ENCODE measurements around the gene KIZ.

The KIZ gene

GRCh38 chr20:21184819-21185218, 58.9 kb downstream of the KIZ start:
- TF ChIP-seq Cebpa-rat (IDR thresholded peaks at IDR 0.05), result no peak
- Histone ChIP-seq H3K27me3 (no peaks in the 10 kb centered on the region), H3K9me3 (no peaks in the 10 kb centered on the region), H3K4me2 (no peak overlapping the region), H3K36me3 (no peaks in the 10 kb centered on the region), H3K27ac (no peak overlapping the region), H3K9ac (no peak overlapping the region), H4K20me1 (no peaks in the 10 kb centered on the region), H3K4me3 (no peak overlapping the region), H3K4me1 (peaks cover 9% of the 10 kb centered on the region)

GRCh38 chr20:21185849-21186248, 60.0 kb downstream of the KIZ start:
- Histone ChIP-seq H3K9ac (no peak overlapping the region), H3K4me2 (no peak overlapping the region), H3K27ac (no peak overlapping the region), H4K20me1 (no peaks in the 10 kb centered on the region), H3K4me3 (no peak overlapping the region), H3K36me3 (no peaks in the 10 kb centered on the region), H3K4me1 (peaks cover 9% of the 10 kb centered on the region), H3K9me3 (no peaks in the 10 kb centered on the region), H3K27me3 (no peaks in the 10 kb centered on the region)
- no peak for TF ChIP-seq Cebpa-rat (IDR thresholded peaks at IDR 0.05)

GRCh38 chr20:21189761-21190523, 64.1 kb downstream of the KIZ start:
- no peaks in the 10 kb centered on the region for H3K4me1 ChIP-seq
- H3K27me3 ChIP-seq, result no peaks in the 10 kb centered on the region
- no peaks in the 10 kb centered on the region for H3K9me3 ChIP-seq
- no peak overlapping the region for H3K9ac ChIP-seq
- H3K4me3 ChIP-seq, result no peak overlapping the region
- H4K20me1 ChIP-seq, result no peaks in the 10 kb centered on the region
- H3K4me2 ChIP-seq, result no peak overlapping the region
- H3K36me3 ChIP-seq, result no peaks in the 10 kb centered on the region
- no peak overlapping the region for H3K27ac ChIP-seq
- TF ChIP-seq Cebpa-rat (IDR thresholded peaks at IDR 0.05), result no peak

- no peak overlapping the region for H3K4me2 ChIP-seq
- no peak overlapping the region for H3K27ac ChIP-seq
These were observed 65.0 kb downstream of the KIZ start for GRCh38 chr20:21190869-21191268.

GRCh38 chr20:21191839-21192238, 66.0 kb downstream of the KIZ start:
- H3K4me3 ChIP-seq, result no peak overlapping the region
- H3K27ac ChIP-seq, result no peak overlapping the region

More at GRCh38 chr20:21190869-21191268, 65.0 kb downstream of the KIZ start:
- TF ChIP-seq Cebpa-rat (IDR thresholded peaks at IDR 0.05), result no peak
- no peaks in the 10 kb centered on the region for H3K9me3 ChIP-seq
- no peak overlapping the region for H3K4me3 ChIP-seq
- no peak overlapping the region for H3K9ac ChIP-seq
- H4K20me1 ChIP-seq, result no peaks in the 10 kb centered on the region
- no peaks in the 10 kb centered on the region for H3K27me3 ChIP-seq
- H3K36me3 ChIP-seq, result no peaks in the 10 kb centered on the region
- no peaks in the 10 kb centered on the region for H3K4me1 ChIP-seq

GRCh38 chr20:21202259-21202658, 76.4 kb downstream of the KIZ start:
- TF ChIP-seq Cebpa-rat (IDR thresholded peaks at IDR 0.05), result no peak
- Histone ChIP-seq H3K27ac (no peak overlapping the region), H3K27me3 (no peaks in the 10 kb centered on the region), H3K9ac (no peak overlapping the region), H3K4me3 (no peak overlapping the region), H4K20me1 (no peaks in the 10 kb centered on the region), H3K4me2 (no peak overlapping the region), H3K9me3 (no peaks in the 10 kb centered on the region), H3K4me1 (no peaks in the 10 kb centered on the region), H3K36me3 (peaks cover 6% of the 10 kb centered on the region; the same call in 1 of the 2 replicates)

More at GRCh38 chr20:21191839-21192238, 66.0 kb downstream of the KIZ start:
- Histone ChIP-seq H3K27me3 (no peaks in the 10 kb centered on the region), H4K20me1 (no peaks in the 10 kb centered on the region), H3K9ac (no peak overlapping the region), H3K4me2 (no peak overlapping the region), H3K9me3 (no peaks in the 10 kb centered on the region), H3K36me3 (no peaks in the 10 kb centered on the region), H3K4me1 (no peaks in the 10 kb centered on the region)
- TF ChIP-seq Cebpa-rat (IDR thresholded peaks at IDR 0.05), result no peak

- Histone ChIP-seq H3K9ac (no peak overlapping the region), H3K4me1 (no peaks in the 10 kb centered on the region), H4K20me1 (no peaks in the 10 kb centered on the region), H3K4me2 (no peak overlapping the region), H3K27ac (no peak overlapping the region), H3K27me3 (no peaks in the 10 kb centered on the region), H3K9me3 (no peaks in the 10 kb centered on the region), H3K4me3 (no peak overlapping the region), H3K36me3 (peaks cover 6% of the 10 kb centered on the region; the same call in 1 of the 2 replicates)
- TF ChIP-seq Cebpa-rat (IDR thresholded peaks at IDR 0.05), result no peak
These were observed 77.3 kb downstream of the KIZ start for GRCh38 chr20:21203088-21203656.

- Histone ChIP-seq H3K9me3 (no peaks in the 10 kb centered on the region), H3K9ac (no peak overlapping the region), H3K27ac (no peak overlapping the region), H3K4me3 (no peak overlapping the region), H4K20me1 (no peaks in the 10 kb centered on the region), H3K36me3 (peaks cover 11% of the 10 kb centered on the region; the same call in 1 of the 2 replicates), H3K4me2 (no peak overlapping the region), H3K27me3 (no peaks in the 10 kb centered on the region), H3K4me1 (no peaks in the 10 kb centered on the region)
- no peak for TF ChIP-seq Cebpa-rat (IDR thresholded peaks at IDR 0.05)
These were observed 80.7 kb downstream of the KIZ start for GRCh38 chr20:21206584-21206983.

- H3K36me3 ChIP-seq, result peaks cover 14% of the 10 kb centered on the region; the same call in 1 of the 2 replicates
- no peak for TF ChIP-seq Cebpa-rat (IDR thresholded peaks at IDR 0.05)
- H3K27me3 ChIP-seq, result no peaks in the 10 kb centered on the region
- no peak overlapping the region for H3K27ac ChIP-seq
- no peaks in the 10 kb centered on the region for H3K4me1 ChIP-seq
- H3K4me2 ChIP-seq, result no peak overlapping the region
- H4K20me1 ChIP-seq, result no peaks in the 10 kb centered on the region
- no peak overlapping the region for H3K4me3 ChIP-seq
- H3K9me3 ChIP-seq, result no peaks in the 10 kb centered on the region
- no peak overlapping the region for H3K9ac ChIP-seq
These were observed 83.1 kb downstream of the KIZ start for GRCh38 chr20:21208999-21209398.

- H3K4me1 ChIP-seq, result no peaks in the 10 kb centered on the region
- no peak overlapping the region for H3K4me2 ChIP-seq
- peaks cover 14% of the 10 kb centered on the region; the same call in 1 of the 2 replicates for H3K36me3 ChIP-seq
- H3K27me3 ChIP-seq, result no peaks in the 10 kb centered on the region
- H4K20me1 ChIP-seq, result no peaks in the 10 kb centered on the region
- no peak for TF ChIP-seq Cebpa-rat (IDR thresholded peaks at IDR 0.05)
- H3K9ac ChIP-seq, result no peak overlapping the region
- no peak overlapping the region for H3K27ac ChIP-seq
- H3K4me3 ChIP-seq, result no peak overlapping the region
- H3K9me3 ChIP-seq, result no peaks in the 10 kb centered on the region
These were observed 83.8 kb downstream of the KIZ start for GRCh38 chr20:21209668-21210067.

All from BLaER1 (cell line).